Activated CD4-positive, CD25-positive, alpha-beta regulatory T cell treated with anti-CD3 and anti-CD28 coated beads, Interleukin-2, amount 50 U/mL, for 16 hours (primary cell): ENCODE measurements around the gene FYB1.
A peak's percentile ranks its signal among the peaks of the same experiment; 100 is the strongest.

Source experiments
- DNase-seq: peaks from one replicate; pipeline ENCODE4 v3.0.0-alpha.2; 2020; ENCODE audit warnings: low read depth, low spot score

Gene FYB1

GRCh38 chr5:39082995-39083394, 136.4 kb downstream of the FYB1 start:
- DNase-seq: no peak

- DNase-seq: no peak
These were observed 138.7 kb downstream of the FYB1 start for GRCh38 chr5:39080597-39081204.

GRCh38 chr5:39080168-39080567, 139.2 kb downstream of the FYB1 start:
- no peak for DNase-seq

- DNase-seq: no peak
These were observed 140.2 kb downstream of the FYB1 start for GRCh38 chr5:39079147-39079546.

GRCh38 chr5:39076757-39077728, 142.3 kb downstream of the FYB1 start:
- DNase-seq: no peak

- DNase-seq: no peak
These were observed 143.1 kb downstream of the FYB1 start for GRCh38 chr5:39076101-39076756.

GRCh38 chr5:39074017-39074814, 145.1 kb downstream of the FYB1 start, which contains the start of gene RICTOR:
TSS of gene RICTOR (minus strand) at chr5:39074399. CDS start at chr5:39074377, 22 bp downstream.
- peak; percentile 78 for DNase-seq

- DNase-seq: no peak
These were observed 145.7 kb downstream of the FYB1 start for GRCh38 chr5:39073767-39074016.

GRCh38 chr5:39072925-39073766, 146.2 kb downstream of the FYB1 start:
- peak; percentile 21 for DNase-seq

- no peak for DNase-seq
These were observed 151.3 kb downstream of the FYB1 start for GRCh38 chr5:39068099-39068498.

GRCh38 chr5:39064450-39064849, 154.9 kb downstream of the FYB1 start:
- no peak for DNase-seq

GRCh38 chr5:39063037-39063436, 156.3 kb downstream of the FYB1 start:
- DNase-seq: no peak

GRCh38 chr5:39062530-39062929, 156.8 kb downstream of the FYB1 start:
- DNase-seq: no peak

GRCh38 chr5:39062104-39062503, 157.3 kb downstream of the FYB1 start:
- DNase-seq: no peak

GRCh38 chr5:39059064-39059463, 160.3 kb downstream of the FYB1 start:
- no peak for DNase-seq

GRCh38 chr5:39058178-39058921, 161.0 kb downstream of the FYB1 start:
- no peak for DNase-seq

- DNase-seq: no peak
These were observed 161.6 kb downstream of the FYB1 start for GRCh38 chr5:39057734-39058133.

- no peak for DNase-seq
These were observed 163.5 kb downstream of the FYB1 start for GRCh38 chr5:39055768-39056398.
